Fibroblast of villous mesenchyme (primary cell): ENCODE data around the gene C1QTNF7. TPM values are rescaled to one million over a fixed set of nuclear protein-coding genes. Genes with fewer than 3 reads are reported as not detected.
A peak's percentile ranks its signal among the peaks of the same experiment; 100 is the strongest.

ENCODE experiments used
- DNase-seq: peaks from one replicate; pipeline ENCODE4 v3.0.0-alpha.2; 2010; ENCODE audit warnings: low read depth
- H3K4me3 ChIP-seq: 2 replicates; pipeline ENCODE4 v1.5.1; 2011; ENCODE audit warnings: low read depth, mild to moderate bottlenecking, low read length
- total RNA-seq: library from RNA; depleted of rRNA; stranded (reverse); fragments of >200 nt; gene quantifications from 2 replicates; pipeline ENCODE4 v1.2.3, GENCODE V29; 2012
- TF ChIP-seq, protein P1 (sequence below): IDR thresholded peaks from 2 replicates; pipeline ENCODE4 v1.5.1; 2012; ENCODE audit warnings: low read depth, mild to moderate bottlenecking, low read length; ENCODE audit not compliant: insufficient read depth

The C1QTNF7 gene
- total RNA-seq, 1 donor: 1.7 TPM

DNA sequence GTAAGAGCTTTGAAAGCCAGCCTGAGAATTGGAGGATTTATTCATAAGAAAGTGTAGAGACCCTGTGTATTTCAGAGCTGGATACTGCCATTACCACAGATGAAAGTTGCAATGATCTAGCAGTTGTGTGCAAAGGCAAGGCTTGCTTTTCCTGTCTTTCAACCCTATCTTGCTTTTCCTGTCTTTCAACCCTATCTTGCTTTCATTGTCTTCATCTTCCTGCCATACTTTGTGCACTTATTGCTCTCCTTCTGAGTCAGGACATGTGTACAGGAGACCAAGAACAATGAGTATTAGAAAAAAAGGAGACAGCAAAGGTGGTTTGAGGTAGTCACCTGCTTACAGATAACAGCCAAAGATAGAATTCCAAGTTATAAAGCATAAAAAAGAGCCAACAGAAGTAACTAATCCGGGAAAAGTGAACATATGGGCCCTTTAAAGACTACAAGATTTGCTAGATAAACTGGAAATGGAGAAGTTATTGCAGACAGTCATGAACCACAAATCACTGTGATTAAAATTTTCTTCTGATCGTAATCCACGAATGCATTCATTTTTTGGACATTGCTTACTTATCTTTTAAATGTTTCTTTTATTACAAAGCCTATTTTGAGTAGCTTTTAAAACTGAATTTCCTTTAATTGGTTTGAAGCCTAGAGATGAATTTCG is 17.2 kb downstream of the C1QTNF7 start:
- TF ChIP-seq, protein P1, sequence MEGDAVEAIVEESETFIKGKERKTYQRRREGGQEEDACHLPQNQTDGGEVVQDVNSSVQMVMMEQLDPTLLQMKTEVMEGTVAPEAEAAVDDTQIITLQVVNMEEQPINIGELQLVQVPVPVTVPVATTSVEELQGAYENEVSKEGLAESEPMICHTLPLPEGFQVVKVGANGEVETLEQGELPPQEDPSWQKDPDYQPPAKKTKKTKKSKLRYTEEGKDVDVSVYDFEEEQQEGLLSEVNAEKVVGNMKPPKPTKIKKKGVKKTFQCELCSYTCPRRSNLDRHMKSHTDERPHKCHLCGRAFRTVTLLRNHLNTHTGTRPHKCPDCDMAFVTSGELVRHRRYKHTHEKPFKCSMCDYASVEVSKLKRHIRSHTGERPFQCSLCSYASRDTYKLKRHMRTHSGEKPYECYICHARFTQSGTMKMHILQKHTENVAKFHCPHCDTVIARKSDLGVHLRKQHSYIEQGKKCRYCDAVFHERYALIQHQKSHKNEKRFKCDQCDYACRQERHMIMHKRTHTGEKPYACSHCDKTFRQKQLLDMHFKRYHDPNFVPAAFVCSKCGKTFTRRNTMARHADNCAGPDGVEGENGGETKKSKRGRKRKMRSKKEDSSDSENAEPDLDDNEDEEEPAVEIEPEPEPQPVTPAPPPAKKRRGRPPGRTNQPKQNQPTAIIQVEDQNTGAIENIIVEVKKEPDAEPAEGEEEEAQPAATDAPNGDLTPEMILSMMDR: no peak
- H3K4me3 ChIP-seq: no peak overlapping the region
- no peak for DNase-seq

DNA sequence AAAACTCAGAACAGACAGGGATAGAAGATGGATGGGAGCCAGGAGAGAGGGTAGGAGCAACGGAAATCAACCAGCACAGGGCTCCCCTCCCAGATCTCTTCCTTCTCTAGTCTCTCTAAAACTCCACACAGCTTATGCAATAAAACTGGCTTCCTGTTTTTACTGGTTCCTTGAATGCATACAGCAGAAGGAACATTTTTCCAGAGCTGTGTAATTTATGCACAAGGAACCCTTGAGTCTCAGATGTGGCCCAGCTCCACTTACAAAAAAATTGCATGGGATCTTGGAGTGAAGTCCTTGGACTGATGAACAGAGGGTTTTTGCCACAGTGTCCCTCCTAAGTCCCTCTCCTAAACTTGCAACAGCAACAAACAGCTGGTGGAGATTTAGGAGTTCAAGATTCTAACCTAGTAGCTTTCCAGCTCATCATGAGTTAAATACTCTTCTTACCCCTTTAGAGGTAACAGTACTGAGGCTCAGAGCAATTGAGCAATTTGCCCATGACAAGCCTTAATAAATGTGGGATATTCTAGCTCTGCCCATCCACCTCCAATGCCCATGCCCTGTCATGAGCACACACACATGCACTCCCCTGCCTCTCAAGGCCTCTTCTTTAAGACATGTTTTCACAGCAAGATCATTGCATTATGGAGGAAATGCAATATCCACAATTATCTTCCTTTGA is 23.5 kb downstream of the C1QTNF7 start:
- TF ChIP-seq, protein P1: no peak
- DNase-seq: peak; percentile 66
- H3K4me3 ChIP-seq: no peak overlapping the region

DNA sequence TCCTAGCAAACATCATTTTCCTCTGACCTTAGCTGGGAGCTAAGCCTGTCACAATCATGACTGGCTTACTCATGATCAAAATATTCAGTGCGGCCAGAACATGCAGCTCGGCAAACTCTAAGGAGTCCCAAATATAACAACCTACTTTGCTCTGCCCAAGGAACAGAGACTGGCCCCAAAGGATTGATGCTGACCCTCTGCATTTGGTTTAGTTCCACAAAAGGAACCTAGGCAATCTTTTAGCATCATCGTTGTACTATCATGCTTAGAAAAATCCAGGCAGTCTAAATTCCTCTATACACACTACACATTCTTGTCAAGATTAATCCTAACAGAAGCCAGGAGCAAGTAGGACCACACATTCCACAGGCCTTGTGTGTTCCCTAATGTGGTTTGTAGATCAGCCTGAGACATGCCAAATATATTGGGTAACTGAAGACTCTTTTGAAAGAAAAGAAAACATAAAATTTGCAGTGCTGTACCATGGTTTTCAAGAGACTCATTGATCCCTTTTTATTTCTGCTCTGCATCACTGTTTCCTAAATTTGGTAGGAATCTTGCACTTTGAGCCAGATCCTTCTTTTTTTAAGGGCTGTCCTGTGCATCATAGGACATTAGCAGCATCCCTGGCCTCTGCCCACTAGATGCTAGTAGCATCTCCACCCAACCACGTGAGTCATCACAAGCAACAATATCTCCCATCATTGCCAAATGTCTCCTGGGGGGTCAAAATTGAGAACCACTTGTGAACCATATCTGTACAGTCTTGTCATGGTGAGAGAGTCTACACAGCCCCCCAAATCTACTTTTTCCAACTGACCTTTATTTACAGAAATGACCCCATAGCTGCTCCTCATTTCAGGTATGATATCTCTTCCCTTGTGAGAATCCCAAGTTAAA is 24.3 kb downstream of the C1QTNF7 start:
- TF ChIP-seq, protein P1: no peak
- DNase-seq: peak; percentile 89
- no peak overlapping the region for H3K4me3 ChIP-seq

DNA sequence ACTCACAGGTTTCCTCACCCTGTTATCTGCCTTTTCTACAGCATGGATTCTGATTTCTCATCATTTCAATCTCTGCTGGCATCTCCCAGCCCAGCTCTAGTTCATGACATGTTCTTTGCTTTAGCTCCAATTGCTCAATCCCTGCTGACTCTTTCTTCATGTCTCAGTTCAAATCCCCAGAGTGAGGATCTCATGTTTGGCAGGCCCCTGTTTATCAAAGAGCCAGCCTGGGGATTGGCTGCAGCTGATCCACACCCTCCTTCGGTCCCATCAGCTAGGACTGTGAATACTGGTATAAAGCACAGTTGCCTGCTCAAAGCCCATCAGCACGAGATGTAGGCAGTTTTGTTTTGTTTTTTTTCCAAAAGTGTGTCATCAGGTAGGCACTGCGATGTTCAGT is 27.5 kb downstream of the C1QTNF7 start:
- DNase-seq: peak; percentile 85
- no peak overlapping the region for H3K4me3 ChIP-seq
- TF ChIP-seq, protein P1: no peak

DNA sequence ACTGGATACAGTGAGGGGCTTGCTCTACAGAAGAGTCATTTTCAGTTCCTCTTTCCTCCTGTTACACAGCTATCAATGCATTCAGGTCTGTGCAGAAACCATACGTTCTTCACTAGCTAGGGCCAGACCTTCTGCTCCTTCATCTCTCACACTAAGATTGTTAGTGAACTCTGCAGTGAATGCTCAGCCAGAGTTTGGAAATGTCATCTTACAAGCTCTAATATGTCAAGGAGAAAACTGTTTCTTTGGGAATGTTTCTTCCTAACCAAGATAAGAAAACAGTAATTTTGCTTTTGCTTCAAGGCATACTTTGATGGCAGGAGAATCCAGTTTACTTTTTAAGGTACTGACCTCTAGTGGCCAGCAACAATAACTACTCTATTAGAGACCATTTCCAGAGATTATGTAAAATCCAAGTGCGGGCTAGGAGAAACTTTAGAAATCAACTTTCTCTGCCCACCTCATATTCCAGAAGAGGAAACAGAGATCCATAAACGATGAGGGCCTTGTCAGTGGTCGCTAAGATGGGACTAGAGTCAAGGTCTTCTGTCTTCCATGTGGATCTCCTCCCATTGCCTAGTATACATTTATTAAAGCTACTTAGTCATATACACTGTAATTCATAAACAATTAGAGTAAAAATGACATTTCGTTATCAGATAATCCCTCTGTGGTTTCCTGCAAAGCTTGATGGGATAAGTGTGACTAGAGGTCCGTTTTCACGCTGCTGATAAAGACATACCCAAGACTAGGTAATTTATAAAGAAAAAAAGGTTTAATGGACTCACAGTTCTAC is 29.8 kb downstream of the C1QTNF7 start:
- H3K4me3 ChIP-seq: no peak overlapping the region
- peak; percentile 85 for DNase-seq
- TF ChIP-seq, protein P1: peak; percentile 77

DNA sequence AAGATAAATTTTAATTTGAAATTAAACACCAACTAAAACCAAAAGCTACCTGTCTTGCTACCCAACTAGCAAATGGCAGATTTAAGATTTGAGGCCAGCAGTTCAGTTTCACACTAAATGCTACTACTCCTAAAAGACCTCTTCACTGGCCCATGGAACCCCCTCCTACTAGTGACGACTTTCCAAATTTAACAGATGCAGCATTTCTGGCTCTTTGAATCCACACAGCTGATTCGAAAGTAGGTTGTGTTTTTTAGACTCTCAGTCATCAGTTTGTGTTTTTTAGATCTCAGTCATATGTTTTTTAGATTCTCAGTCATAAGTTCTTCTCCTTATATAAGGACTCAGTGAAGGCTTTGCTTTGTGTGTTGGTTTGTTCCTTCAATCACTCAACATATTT is 30.8 kb downstream of the C1QTNF7 start:
- TF ChIP-seq, protein P1: no peak
- no peak for DNase-seq
- H3K4me3 ChIP-seq: no peak overlapping the region
